ENCODE results near the gene TELO2.

Gene TELO2

GRCh38 chr16:1492923-1493745 lies at the start of gene TELO2:
Gene TELO2, plus strand, starts transcription at chr16:1493360. Its CDS starts 922 bp downstream, at chr16:1494282.
- in situ Hi-C loops (cut with MboI; ENCODE audit: low sequenced_read_pairs, unreplicated experiment), result no loop called here
- TF ChIP-seq, protein P1, sequence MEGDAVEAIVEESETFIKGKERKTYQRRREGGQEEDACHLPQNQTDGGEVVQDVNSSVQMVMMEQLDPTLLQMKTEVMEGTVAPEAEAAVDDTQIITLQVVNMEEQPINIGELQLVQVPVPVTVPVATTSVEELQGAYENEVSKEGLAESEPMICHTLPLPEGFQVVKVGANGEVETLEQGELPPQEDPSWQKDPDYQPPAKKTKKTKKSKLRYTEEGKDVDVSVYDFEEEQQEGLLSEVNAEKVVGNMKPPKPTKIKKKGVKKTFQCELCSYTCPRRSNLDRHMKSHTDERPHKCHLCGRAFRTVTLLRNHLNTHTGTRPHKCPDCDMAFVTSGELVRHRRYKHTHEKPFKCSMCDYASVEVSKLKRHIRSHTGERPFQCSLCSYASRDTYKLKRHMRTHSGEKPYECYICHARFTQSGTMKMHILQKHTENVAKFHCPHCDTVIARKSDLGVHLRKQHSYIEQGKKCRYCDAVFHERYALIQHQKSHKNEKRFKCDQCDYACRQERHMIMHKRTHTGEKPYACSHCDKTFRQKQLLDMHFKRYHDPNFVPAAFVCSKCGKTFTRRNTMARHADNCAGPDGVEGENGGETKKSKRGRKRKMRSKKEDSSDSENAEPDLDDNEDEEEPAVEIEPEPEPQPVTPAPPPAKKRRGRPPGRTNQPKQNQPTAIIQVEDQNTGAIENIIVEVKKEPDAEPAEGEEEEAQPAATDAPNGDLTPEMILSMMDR (IDR thresholded peaks at IDR 0.05; ENCODE audit: borderline replicate concordance, control extremely low read depth, extremely low read depth, insufficient read depth, missing control alignments), result no peak
- DNase-seq (ENCODE audit: low spot score), result peak; percentile 100

GRCh38 chr16:1443403-1443973 lies 49.7 kb upstream of the TELO2 start:
- no peak for DNase-seq (ENCODE audit: low spot score)
- TF ChIP-seq, protein P1 (IDR thresholded peaks at IDR 0.05; ENCODE audit: borderline replicate concordance, control extremely low read depth, extremely low read depth, insufficient read depth, missing control alignments), result no peak
- in situ Hi-C loops (cut with MboI; ENCODE audit: low sequenced_read_pairs, unreplicated experiment), result no loop called here

- TF ChIP-seq, protein P1 (IDR thresholded peaks at IDR 0.05; ENCODE audit: borderline replicate concordance, control extremely low read depth, extremely low read depth, insufficient read depth, missing control alignments), result no peak
- in situ Hi-C loops (cut with MboI; ENCODE audit: low sequenced_read_pairs, unreplicated experiment), result no loop called here
- DNase-seq (ENCODE audit: low spot score), result no peak
Observed at GRCh38 chr16:1443980-1444729, 49.0 kb upstream of the TELO2 start, which contains the start of gene CCDC154. Gene CCDC154, minus strand, starts transcription at chr16:1444556. Its CDS starts 234 bp downstream, at chr16:1444322.

DNA sequence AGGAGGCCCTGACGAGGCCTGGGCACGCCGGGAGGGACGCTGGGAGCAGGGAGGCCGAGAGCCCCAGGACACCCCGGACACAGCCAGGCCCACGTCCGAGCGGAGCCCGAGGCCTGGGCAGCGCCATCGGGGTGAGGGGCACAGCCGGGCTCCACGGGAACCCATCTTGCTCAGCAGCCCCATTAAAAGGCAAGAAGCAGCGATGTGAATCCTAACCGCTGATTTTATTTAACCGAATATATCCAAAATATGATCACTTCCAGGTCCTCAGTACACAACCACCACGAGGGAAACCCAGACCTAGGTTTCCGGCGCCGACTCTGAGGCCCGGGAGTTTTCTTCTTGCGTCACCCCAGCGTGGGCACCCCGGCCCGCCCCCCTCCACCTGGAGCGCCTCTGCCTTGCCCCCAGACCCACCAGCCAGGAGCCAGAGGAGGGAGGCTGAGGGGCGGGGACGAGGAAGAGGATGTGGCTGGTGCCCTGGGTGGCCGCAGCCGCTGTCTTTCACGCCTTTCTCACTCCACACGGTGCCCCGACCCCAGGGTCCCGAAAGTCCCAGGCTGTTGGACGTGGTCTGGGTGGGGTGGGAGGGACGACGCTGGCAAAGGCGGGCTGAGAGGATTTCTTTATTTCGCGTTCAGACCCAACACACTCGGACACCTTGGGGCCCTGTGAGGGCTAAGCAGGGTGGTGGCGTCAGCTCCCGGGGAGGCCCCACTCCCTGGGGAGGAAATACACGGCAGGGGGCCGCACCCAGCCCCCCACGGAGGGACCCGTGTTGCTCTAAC lies 48.2 kb upstream of the TELO2 start:
- in situ Hi-C loops (cut with MboI; ENCODE audit: low sequenced_read_pairs, unreplicated experiment), result no loop called here
- TF ChIP-seq, protein P1 (IDR thresholded peaks at IDR 0.05; ENCODE audit: borderline replicate concordance, control extremely low read depth, extremely low read depth, insufficient read depth, missing control alignments), result no peak
- no peak for DNase-seq (ENCODE audit: low spot score)

DNA sequence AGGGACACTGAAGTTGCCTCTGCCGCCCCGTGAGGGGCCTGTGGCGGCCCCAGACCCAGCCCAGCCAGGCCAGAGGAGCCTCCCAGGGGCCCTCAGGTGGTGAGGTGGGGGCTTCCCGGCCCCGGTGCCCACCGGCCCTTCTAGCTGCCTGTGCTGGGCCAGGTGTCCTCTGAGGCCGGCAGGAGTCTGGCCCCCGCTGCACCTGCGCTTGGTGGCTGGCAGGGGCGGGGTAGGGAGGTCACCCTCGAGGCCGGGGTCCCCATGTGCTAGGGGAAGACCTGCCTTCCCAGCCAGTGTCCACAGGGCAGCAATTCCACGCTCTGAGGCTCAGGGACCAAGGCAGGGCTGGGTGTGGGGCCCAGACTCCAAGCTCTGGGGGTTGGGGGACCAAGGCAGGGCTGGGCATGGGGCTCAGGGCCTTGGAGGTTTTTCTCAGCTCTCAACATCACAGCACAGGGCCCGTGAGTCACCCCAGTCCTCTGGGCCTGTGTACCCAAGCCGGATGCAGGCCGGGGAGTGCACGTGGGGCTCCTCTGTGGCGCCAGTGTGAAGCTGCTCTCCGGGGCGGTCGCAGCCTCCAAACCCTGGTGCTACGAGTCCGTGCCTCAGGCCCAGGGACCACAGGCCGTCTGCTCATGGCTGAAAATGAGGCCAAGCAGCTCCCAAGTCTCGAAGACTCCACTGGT lies 47.5 kb upstream of the TELO2 start:
- TF ChIP-seq, protein P1 (IDR thresholded peaks at IDR 0.05; ENCODE audit: borderline replicate concordance, control extremely low read depth, extremely low read depth, insufficient read depth, missing control alignments), result no peak
- in situ Hi-C loops (cut with MboI; ENCODE audit: low sequenced_read_pairs, unreplicated experiment), result no loop called here
- no peak for DNase-seq (ENCODE audit: low spot score)
